ENCODE measurements around the gene PHLPP1.

The PHLPP1 gene

DNA sequence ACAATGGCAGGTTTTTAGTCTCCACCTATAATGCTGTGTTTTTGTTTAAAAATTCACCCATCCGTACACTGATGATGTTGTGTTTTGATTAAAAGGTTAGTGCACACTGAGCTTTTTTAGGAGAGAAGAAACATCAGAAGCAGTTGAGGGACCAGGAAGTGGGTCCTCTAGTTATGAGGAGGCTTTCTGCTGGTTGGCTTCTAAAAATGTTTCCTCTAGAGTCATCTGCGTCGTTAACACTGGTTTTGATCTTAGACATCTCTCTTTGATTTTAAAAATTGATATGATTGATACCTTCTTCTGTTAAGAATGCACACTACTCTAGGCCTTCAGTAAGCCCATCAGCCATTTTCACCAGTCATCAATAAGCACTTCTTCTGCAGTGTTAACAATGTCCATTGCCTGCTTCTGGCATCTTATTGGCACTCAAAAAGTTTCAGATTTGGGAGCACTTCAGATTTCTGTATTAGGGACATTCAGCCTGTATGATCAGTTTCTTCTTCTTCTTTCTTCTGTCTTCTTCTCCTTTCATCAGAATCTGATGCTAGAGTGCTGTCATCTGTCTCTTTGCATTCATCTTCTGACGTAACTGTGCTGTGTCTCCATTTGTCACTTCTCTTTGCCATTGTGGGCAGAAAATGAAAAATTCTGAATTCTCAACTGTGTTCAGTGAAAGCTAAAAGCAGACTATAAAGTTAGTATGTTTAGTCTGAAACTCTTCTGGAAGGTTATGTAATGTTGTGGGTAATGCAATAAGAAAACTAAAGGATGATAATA is 56.3 kb downstream of the PHLPP1 start:
- no peak overlapping the region for H3K4me3 ChIP-seq (replicated peaks in 1 of 2; ENCODE audit: low read depth in 2 of 2, low read length in 2 of 2)
- TF ChIP-seq, protein P1, sequence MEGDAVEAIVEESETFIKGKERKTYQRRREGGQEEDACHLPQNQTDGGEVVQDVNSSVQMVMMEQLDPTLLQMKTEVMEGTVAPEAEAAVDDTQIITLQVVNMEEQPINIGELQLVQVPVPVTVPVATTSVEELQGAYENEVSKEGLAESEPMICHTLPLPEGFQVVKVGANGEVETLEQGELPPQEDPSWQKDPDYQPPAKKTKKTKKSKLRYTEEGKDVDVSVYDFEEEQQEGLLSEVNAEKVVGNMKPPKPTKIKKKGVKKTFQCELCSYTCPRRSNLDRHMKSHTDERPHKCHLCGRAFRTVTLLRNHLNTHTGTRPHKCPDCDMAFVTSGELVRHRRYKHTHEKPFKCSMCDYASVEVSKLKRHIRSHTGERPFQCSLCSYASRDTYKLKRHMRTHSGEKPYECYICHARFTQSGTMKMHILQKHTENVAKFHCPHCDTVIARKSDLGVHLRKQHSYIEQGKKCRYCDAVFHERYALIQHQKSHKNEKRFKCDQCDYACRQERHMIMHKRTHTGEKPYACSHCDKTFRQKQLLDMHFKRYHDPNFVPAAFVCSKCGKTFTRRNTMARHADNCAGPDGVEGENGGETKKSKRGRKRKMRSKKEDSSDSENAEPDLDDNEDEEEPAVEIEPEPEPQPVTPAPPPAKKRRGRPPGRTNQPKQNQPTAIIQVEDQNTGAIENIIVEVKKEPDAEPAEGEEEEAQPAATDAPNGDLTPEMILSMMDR (IDR thresholded peaks at IDR 0.05; ENCODE audit: low read depth, low read length): no peak
- no peak for DNase-seq (ENCODE audit: low read depth in 2 of 2)

DNA sequence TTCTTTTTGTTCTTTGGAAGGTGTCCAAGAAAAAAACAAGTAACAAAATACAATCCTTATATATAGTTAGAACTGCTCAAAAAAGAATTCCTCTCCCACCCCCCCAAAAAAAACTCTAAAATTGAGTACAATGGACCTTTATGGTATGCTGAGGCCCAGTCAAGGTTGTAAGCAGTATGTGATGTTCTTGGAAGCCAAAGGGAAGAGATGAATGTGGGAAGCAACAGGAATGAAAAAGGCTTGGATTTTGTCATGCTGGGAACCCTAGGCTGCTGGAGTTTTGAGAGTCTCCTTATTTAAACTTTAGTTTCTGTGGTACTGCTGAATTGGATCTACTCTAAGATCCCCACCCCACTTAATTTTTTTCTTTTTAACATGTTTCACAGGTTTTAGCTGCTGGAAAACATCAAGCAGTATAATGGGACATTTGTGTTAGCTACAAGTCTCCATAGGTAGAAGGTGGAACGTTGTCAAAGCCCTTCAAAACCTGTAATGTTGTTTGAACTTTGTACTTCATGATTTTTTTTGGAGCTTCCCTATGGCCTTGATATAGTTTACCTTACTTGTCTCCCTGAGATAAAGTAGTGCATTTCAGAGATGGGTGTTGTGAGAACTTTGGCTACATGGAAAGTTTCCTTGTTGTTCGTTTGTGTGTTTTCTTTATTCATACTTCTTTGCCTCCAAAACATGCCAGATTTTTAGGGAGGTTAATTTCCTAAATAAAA is 57.7 kb downstream of the PHLPP1 start:
- no peak overlapping the region for H3K4me3 ChIP-seq (replicated peaks in 1 of 2; ENCODE audit: low read depth in 2 of 2, low read length in 2 of 2)
- no peak for DNase-seq (ENCODE audit: low read depth in 2 of 2)
- TF ChIP-seq, protein P1 (IDR thresholded peaks at IDR 0.05; ENCODE audit: low read depth, low read length): no peak

DNA sequence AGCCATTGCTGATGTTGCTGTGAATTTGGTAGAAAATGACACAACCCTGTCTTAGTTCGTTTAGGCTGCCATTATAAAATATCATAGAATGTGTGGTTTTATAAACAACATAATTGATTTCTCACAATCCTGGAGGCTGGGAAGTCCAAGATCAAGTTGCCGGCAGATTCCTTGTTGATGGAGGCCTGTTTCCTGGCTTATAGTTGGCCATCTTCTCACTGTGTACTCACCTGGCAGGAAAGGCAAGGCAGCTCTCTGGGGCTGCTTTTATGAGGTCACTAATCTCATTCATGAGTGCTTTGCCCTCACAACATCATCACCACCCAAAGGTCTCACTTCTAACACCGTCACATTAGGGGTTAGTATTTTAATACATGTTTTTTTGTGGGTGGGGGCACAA is 58.4 kb downstream of the PHLPP1 start:
- TF ChIP-seq, protein P1 (IDR thresholded peaks at IDR 0.05; ENCODE audit: low read depth, low read length): no peak
- H3K4me3 ChIP-seq (replicated peaks in 1 of 2; ENCODE audit: low read depth in 2 of 2, low read length in 2 of 2): no peak overlapping the region
- DNase-seq (ENCODE audit: low read depth in 2 of 2): no peak

DNA sequence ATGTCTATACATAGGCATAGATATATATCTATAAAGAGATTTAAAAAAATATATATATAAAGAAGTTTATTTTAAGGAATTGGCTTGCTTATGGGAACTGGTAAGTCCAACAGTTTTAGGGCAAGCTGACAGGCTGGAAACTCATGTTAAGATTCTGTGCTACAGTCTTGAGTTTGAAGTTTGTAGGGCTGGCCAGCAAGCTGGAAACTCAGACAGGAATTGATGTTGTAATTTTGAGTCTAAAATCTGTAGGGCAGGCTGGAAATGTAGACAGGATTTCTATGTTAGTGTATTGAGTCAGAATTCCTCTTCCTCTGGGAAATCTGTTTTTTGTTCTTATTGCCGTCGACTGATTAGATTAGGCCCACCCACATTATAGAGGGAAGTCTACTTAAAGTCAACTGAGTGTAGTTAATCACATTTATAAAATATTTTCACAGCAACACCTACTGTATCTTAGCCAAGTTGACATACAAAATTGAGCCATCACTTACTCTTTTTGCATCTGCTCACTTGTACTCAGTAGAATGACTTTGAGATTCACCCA is 60.8 kb downstream of the PHLPP1 start:
- TF ChIP-seq, protein P1 (IDR thresholded peaks at IDR 0.05; ENCODE audit: low read depth, low read length): no peak
- DNase-seq (ENCODE audit: low read depth in 2 of 2): peak; percentile 38 to 61

DNA sequence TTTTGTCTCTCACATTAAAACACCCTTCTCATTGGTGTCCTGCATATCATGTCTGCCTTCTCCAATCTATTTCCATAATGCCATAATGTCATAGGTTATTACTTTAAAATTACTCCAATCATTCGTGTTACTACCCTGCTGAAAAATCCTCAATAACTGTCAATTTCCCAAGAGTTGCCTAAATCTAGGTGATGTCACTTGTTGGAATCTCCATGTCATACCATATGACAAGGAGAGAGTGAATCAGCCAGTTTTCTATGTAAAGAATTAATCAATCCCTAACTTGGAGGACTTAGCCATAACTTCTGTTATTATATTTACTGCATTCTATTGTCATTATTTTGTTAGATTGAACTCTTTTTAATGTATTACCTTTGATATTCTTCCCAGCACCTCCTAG is 62.5 kb downstream of the PHLPP1 start:
- peak in 1 of 2 donors; percentile 36 for DNase-seq (ENCODE audit: low read depth in 2 of 2)
- TF ChIP-seq, protein P1 (IDR thresholded peaks at IDR 0.05; ENCODE audit: low read depth, low read length): no peak
- H3K4me3 ChIP-seq (replicated peaks in 1 of 2; ENCODE audit: low read depth in 2 of 2, low read length in 2 of 2): no peak overlapping the region

More for the DNA sequence above, 60.8 kb downstream of the PHLPP1 start:
- no peak overlapping the region for H3K4me3 ChIP-seq (replicated peaks in 1 of 2; ENCODE audit: low read depth in 2 of 2, low read length in 2 of 2)

DNA sequence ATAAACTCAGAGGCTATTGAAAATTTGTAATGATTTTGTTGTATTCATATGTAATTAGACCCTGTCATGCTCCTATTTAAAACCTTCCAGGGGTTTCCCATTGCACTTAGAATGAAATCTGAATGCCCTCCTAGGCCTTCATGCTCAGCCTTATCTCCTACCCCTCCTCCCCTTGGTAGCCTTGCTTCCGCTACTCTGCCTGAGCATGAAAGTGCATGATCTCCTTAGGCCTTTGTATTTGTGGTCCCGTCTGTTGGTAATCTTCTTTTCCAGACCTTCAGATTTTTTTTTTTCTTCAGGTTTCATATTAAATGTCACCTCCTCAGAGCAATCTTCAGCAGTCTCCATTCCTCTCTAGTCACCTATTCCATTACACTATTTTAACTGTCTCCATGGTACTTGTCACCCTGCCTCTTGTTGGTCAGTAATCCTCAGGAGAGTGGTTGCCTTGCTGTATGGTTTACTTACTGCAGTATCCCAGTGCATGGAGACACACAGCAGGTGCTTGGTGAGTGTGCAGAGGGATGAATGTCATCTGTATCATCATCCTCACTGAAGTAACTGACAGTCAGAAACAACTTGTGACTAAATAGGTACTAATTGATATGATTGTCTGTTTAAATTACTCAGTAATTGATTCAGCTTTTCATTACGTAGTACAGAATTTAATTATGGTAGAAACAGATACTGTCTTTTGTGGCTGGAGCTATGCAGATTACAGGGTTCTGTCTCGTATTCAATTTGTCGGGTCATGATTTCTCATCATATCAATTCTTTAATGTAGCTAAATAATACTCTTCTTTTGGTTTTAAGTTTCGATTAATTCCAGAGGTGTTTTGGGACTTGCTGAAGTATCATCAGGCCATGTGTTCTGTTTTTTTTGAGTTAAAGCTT is 63.9 kb downstream of the PHLPP1 start:
- DNase-seq (ENCODE audit: low read depth in 2 of 2): no peak
- H3K4me3 ChIP-seq (replicated peaks in 1 of 2; ENCODE audit: low read depth in 2 of 2, low read length in 2 of 2): no peak overlapping the region
- TF ChIP-seq, protein P1 (IDR thresholded peaks at IDR 0.05; ENCODE audit: low read depth, low read length): no peak
